Effector memory CD4-positive, alpha-beta T cell (primary cell): Measurements from ENCODE around the gene IGSF3.
"Not testable (repeated sequence)": the region's sequence is repeated elsewhere in the genome, so short reads cannot be mapped to it uniquely, and the experiment has no call there.

Source experiments
- DNase-seq, 3 donors: peaks; one replicate each; pipeline ENCODE4 v3.0.0-alpha.2; 2020
- H3K27ac ChIP-seq: 2 replicates; pipeline ENCODE4 v1.7.0; 2013; ENCODE audit warnings: mild to moderate bottlenecking, low read length, moderate library complexity; ENCODE audit not compliant: insufficient read depth, poor library complexity, severe bottlenecking
- H3K27me3 ChIP-seq: replicated peaks from 2 replicates; pipeline ENCODE4 v1.7.0; 2013; ENCODE audit warnings: mild to moderate bottlenecking, low read length; ENCODE audit not compliant: insufficient read depth, control insufficient read depth, poor library complexity, severe bottlenecking
- H3K36me3 ChIP-seq: 2 replicates; pipeline ENCODE4 v1.7.0; 2013; ENCODE audit warnings: mild to moderate bottlenecking, low read length, moderate library complexity; ENCODE audit not compliant: control insufficient read depth, insufficient read depth
- H3K4me1 ChIP-seq: 2 replicates; pipeline ENCODE4 v1.7.0; 2013; ENCODE audit warnings: low read length, mild to moderate bottlenecking; ENCODE audit not compliant: control insufficient read depth, insufficient read depth, poor library complexity, severe bottlenecking
- H3K4me3 ChIP-seq: 2 replicates; pipeline ENCODE4 v1.7.0; 2013; ENCODE audit warnings: low read length, low read depth, mild to moderate bottlenecking; ENCODE audit not compliant: insufficient read depth, poor library complexity, severe bottlenecking
- H3K9me3 ChIP-seq: 2 replicates; pipeline ENCODE4 v1.7.0; 2013; ENCODE audit warnings: mild to moderate bottlenecking, low read length, moderate library complexity; ENCODE audit not compliant: control insufficient read depth

Gene IGSF3

DNA sequence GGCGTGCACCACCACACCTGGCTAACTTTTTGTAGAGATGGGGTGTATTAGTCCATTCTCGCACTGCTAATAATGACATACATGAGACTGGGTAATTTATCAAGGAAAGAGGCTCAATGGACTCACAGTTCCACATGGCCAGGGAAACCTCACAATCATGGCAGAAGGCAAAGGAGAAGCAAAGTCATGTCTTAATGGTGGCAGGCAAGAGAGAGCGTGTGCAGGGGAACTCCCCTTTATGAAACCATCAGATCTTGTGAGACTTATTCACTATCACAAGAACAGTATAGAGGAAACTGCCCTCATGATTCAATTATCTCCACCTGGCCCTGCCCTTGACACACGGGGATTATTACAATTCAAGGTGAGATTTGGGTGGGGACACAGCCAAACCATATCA lies 105.1 kb downstream of the IGSF3 start:
- H3K27ac ChIP-seq, H3K4me1 ChIP-seq, H3K4me3 ChIP-seq, H3K27me3 ChIP-seq, H3K9me3 ChIP-seq, DNase-seq, H3K36me3 ChIP-seq: not testable (repeated sequence)

DNA sequence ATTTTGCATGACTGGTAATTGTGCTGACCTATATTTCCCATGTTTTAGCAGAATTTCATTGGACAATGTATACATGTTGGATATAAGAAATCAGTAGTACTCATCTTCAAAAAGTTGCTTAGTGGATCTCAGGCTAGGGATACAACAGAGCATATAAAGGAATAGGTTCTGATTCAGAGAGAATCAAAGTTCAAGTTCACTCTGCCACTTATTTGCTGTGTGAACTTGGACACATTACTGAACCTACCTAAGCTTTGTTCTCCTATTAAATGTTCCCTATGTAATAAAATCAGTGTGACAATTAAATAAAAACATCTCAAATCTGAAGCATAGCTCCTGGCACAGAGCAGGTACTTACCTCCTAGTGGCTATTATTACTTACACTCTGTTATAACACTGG lies 106.0 kb downstream of the IGSF3 start:
- H3K36me3 ChIP-seq: no peaks in the 10 kb centered on the region
- no peaks in the 10 kb centered on the region for H3K9me3 ChIP-seq
- no peak overlapping the region for H3K27ac ChIP-seq
- H3K4me1 ChIP-seq: peaks cover 4% of the 10 kb centered on the region
- no peak for DNase-seq
- H3K27me3 ChIP-seq: no peaks in the 10 kb centered on the region
- no peak overlapping the region for H3K4me3 ChIP-seq

DNA sequence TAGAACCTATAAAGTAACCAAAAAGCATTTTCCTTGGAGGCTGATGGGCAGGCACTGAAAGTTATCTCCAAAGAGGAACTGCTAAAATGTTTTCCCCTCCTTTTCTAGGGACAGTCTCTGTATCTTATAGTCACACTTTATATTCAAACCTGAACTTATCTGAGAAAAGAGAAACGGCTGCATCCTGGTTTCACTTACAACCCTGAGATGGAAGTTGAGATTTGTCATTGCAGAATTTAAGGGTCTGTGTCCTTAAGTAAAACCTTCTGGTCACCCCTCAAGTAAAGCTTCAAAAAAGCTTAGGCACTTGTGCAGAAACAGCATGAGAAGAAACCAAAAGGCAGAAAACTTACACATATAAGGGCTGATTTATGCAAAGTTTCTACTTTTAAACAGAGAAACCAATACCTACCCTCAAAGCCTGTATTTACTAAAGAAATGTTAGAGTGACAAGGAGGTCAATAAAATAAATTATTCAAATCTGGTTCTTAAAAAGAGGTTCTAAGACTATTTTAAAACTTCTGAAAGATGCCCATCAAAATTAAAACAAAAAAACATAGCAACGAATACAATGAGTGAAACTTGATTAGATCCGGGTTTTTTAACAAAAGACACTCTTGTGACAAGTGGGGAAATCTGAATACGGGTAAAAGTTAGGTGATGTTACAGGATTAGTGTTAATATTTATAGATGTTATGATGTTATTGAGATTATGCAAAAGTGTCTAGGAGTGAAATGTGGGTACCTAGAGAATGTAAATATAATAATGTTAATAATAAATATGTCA lies 106.6 kb downstream of the IGSF3 start:
- Histone ChIP-seq H3K4me3 (no peak overlapping the region), H3K36me3 (no peaks in the 10 kb centered on the region), H3K27me3 (no peaks in the 10 kb centered on the region), H3K27ac (peak overlapping the region; percentile 14), H3K9me3 (no peaks in the 10 kb centered on the region), H3K4me1 (peaks cover 8% of the 10 kb centered on the region)
- no peak for DNase-seq

DNA sequence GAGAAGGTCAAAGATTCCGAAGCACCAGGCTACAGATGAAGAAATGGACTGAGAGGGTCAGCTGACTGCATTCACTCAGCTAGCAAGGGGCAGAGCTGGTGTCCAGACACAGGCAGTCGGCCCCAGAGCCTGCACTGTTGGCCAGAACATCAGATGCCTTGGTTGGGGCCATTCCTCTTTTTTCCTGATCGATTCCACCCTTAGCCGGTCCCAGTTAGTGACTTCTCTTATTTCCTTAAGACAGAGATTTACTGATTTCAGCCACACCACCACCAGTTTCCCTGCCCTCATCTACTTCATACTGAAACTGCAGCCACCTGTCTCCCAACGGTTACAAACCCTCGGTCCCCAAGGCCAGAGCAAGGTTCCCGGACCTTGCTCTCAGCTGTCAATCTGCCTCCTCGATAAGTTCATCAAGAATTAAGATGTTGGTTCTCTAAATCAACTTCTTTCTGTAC lies 108.2 kb downstream of the IGSF3 start:
- H3K27ac ChIP-seq: no peak overlapping the region
- peak overlapping the region; percentile 6 for H3K4me3 ChIP-seq
- H3K36me3 ChIP-seq: no peaks in the 10 kb centered on the region
- H3K4me1 ChIP-seq: peaks cover 8% of the 10 kb centered on the region
- DNase-seq: no peak
- H3K27me3 ChIP-seq: no peaks in the 10 kb centered on the region
- H3K9me3 ChIP-seq: no peaks in the 10 kb centered on the region

DNA sequence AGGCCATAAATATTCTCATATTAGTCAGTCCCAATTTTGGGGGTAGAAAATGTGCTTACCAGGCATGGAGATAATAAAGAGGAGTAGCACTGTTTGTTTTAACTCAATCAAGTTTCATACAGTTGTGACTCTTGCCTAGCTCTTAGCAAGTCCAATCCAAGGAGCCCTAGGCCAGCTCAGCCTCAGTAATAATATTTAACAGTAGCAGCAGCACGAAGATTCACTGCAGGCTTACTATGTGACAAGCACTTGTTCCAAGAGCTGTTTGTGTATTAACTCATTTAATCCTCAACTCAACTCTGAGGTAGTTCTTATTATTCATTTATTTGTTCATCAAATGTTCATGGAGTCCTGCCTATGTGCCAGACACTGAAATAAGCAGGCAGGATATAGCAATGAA lies 109.0 kb downstream of the IGSF3 start:
- Histone ChIP-seq H3K36me3 (no peaks in the 10 kb centered on the region), H3K4me3 (no peak overlapping the region), H3K9me3 (no peaks in the 10 kb centered on the region), H3K27me3 (no peaks in the 10 kb centered on the region), H3K4me1 (peaks cover 8% of the 10 kb centered on the region), H3K27ac (peak overlapping the region; percentile 12)
- DNase-seq: no peak

DNA sequence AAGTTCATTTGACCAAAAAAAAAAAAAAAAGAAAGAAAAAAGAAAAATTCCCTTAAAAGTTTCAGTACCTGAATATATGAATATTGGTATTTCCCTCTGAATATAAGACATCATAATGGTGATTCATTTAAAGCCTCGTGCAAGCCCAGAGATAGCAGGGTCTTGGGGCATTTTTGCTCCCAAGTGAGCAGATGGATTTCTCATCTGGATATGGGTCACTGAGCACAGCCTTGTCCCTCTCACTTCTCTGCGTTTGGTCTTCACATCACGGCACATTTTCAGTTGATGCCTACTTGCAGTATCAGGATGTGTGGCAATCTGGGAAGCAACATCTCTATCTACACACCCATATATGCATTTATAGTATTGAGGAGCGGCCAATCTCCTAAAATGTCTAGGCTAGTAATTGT lies 109.4 kb downstream of the IGSF3 start:
- DNase-seq: no peak
- H3K27ac ChIP-seq: peak overlapping the region; percentile 12
- H3K9me3 ChIP-seq: no peaks in the 10 kb centered on the region
- H3K36me3 ChIP-seq: no peaks in the 10 kb centered on the region
- H3K4me1 ChIP-seq: peaks cover 8% of the 10 kb centered on the region
- H3K4me3 ChIP-seq: no peak overlapping the region
- H3K27me3 ChIP-seq: no peaks in the 10 kb centered on the region

DNA sequence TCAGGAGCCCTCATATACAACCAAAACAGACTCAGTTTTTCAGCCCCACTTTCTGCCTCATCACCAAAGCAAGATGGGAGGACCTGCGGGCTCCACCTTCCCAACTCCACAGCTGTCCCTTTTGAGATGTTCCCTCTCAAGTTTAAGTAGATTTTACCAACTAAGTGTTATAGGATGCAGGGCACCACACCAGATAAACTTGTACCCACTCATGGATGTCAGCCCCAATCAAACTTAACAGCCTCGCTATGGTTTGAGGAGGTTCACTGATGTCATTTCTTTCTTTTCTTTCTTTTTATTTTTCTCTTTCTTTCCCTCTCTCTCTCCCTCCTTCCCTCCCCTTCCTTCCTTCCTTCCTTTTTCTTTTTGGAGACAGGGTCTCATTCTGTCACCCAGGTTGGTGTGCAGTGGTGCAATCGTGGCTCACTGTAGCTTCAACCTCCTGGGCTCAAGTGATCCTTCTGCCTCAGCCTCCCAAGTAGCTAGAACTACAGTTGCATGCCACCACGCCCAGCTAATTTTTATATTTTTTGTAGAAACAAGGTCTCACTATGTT lies 110.1 kb downstream of the IGSF3 start:
- peak overlapping the region; percentile 29 for H3K27ac ChIP-seq
- DNase-seq: no peak
- H3K4me3 ChIP-seq: no peak overlapping the region
- H3K9me3 ChIP-seq: no peaks in the 10 kb centered on the region
- H3K36me3 ChIP-seq: no peaks in the 10 kb centered on the region
- no peaks in the 10 kb centered on the region for H3K27me3 ChIP-seq
- peaks cover 8% of the 10 kb centered on the region for H3K4me1 ChIP-seq

DNA sequence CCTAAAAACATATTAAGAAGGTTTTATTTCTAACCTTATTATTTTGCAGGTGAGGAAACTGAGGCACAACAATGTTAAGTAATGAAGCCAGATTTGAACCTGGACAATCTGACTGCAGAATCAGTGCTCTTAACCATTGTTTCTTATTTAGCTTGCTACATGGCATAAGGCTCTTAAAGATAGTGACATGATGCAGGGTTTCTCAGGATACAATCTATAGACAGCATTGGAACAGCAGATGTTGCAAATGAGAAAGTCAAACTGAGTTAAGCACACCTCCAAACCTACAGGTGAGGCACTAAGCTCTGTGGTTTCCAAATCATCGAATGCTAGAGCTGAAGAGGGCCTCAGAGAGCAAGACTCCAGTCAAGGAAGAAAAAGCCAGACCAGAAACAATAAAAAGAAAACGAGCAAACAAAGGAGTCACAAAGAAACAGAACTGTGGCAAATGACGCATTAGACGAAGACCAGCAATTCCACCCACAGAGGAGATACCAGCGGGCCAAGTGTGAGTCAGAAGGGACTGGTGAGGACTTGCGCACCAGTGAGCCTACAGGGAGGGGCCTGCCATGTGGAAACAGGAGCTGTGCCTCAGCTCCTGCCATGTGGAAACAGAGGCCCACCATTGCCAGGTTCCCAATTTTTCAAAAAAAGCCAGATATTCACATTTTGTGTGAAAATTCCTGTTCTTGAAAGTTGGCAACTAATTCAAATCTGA lies 111.1 kb downstream of the IGSF3 start:
- Histone ChIP-seq H3K4me3 (no peak overlapping the region), H3K4me1 (peaks cover 8% of the 10 kb centered on the region), H3K36me3 (no peaks in the 10 kb centered on the region), H3K9me3 (no peaks in the 10 kb centered on the region), H3K27ac (peak overlapping the region; percentile 52), H3K27me3 (no peaks in the 10 kb centered on the region)
- peak; percentile 63 to 73 (median 68) for DNase-seq

DNA sequence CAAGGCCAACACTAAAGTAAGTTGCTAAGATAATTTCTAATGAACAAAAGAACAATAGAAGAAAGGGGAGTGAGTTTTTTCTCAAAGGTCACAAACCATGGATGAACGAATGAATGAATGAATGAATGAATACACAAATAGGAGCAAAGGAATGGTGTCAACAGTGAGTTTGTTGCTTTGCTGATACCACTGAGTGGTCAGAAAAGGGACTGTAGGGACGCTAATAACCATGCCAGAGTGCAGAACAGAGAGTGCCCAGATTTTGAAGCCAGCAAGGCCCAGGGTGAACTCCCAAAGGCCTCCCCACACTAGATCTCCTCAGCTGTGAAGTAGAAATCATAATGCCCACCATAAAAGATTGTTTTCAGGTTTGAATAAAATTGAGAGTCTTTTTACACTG lies 112.6 kb downstream of the IGSF3 start:
- Histone ChIP-seq H3K4me3 (no peak overlapping the region), H3K36me3 (no peaks in the 10 kb centered on the region), H3K4me1 (peaks cover 8% of the 10 kb centered on the region), H3K27me3 (no peaks in the 10 kb centered on the region), H3K27ac (no peak overlapping the region), H3K9me3 (no peaks in the 10 kb centered on the region)
- no peak for DNase-seq
